LoVo (cell line): ENCODE data around the gene LCN12.

ENCODE experiments used
- DNase-seq: peaks from one replicate; pipeline ENCODE4 v3.0.0-alpha.2; 2016; ENCODE audit warnings: low spot score

LCN12 gene

DNA sequence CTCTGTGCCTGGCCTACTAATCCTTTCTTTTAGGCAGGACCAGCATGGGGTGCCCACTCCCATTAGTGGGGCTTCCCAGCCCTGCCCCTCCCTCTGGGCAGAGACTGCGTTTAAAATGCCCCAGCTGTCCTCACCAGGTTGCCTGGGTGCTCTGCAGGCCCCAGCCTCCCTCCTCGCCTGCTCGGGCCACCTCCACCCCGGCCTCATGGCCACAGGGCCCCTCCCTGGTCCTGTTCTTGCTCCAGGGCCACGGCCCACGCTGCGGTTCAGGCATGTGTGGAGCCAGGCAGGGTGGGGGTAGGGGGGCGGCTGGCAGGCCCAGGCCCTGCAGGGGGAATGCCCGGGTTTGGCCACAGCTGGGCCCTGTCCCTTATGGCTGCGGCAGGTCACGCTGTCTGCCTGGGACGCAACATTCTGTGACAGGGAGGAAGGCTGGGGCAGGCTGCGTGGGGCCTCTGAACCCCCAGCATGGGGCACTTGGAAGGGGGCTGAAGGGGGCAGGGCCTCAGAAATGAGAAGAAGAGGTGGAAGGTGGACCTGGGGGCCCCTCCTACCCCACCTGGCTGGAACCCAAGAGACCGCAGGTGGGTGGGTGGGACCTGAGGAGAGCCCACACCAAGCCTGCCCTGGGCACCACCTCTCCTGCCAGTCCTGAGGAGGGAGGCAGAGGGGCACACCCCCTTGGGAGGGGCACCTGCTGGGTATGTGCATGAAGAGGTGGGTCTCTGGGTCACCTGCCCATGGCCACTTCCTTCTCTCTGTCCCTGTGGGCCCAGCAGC, at the start of gene LCN12:
Gene LCN12, plus strand, starts transcription at position 733 of the 780 bp plus-strand sequence. CDS start 55 bp downstream, outside the sequence.
- DNase-seq = no peak

GRCh38 chr9:136903041-136903554, 49.0 kb upstream of the LCN12 start:
- no peak for DNase-seq

DNA sequence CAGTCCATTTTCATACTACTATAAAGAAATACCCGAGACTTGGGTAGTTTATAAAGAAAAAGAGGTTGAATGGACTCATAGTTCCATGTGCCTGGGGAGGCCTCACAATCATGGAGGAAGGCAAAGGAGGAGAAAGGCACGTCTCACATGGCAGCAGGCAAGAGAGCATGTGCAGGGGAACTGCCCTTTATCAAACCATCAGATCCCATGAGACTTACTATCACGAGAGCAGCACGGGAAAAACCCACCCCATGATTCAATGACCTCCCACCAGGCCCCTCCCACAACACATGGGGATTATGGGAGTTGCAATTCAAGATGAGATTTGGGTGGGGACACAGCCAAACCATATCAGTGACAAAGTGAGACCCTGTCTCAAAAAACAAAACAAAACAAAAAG, 45.8 kb upstream of the LCN12 start:
- DNase-seq = no peak

- no peak for DNase-seq
Observed at GRCh38 chr9:136907011-136907914, 44.8 kb upstream of the LCN12 start.

DNA sequence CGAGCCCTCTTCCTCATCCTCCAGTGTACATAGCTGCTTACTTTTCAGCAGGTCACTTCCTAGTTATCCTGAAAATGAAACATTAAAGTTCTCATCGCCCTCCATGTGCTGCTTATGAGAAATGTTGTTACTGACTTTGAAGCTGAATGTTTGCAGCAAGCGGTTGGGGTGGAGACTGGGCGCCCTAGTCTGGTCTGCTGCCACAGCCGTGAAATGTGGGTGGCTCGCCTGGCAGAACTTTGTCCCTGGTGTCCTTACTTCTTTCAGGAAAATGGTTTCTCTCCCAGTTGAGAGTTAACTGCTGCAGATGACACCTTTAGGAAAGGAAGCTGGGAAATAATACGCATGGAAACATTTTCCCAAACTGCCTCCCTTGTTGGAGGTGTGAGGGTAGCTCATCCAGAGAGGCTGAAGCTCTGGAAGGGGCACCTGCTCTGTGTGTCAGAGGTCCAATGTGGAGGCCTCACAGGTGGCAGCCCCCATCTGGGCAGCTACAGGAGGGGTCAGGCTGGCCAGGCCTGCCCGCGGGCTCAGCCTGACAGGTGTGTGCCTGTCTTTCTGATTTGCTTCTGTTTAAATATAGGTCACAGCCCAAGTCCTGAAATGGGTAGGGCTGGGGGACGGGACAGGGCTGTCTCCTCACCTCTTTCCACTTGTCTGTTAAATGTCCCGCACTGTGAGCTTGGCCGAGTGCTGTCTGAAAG, 41.7 kb upstream of the LCN12 start:
- DNase-seq = no peak

DNA sequence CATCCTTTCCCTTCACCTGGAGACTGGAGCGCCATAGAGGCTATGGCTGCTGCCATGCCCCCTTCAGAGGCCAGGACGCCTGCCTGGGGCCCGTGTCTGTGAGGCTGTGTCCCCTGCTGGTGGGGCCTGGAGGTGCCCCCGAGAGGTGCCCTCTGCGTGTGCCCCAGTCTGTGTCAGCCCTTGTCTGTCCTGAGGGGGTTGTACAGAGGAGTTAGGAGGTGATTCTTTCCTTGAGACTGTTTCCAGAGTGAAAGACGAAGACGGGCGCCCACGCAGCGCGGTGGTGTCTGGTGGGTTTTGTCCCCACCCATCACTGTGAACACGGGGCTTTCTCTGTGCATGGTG, 41.2 kb upstream of the LCN12 start:
- DNase-seq = no peak

DNA sequence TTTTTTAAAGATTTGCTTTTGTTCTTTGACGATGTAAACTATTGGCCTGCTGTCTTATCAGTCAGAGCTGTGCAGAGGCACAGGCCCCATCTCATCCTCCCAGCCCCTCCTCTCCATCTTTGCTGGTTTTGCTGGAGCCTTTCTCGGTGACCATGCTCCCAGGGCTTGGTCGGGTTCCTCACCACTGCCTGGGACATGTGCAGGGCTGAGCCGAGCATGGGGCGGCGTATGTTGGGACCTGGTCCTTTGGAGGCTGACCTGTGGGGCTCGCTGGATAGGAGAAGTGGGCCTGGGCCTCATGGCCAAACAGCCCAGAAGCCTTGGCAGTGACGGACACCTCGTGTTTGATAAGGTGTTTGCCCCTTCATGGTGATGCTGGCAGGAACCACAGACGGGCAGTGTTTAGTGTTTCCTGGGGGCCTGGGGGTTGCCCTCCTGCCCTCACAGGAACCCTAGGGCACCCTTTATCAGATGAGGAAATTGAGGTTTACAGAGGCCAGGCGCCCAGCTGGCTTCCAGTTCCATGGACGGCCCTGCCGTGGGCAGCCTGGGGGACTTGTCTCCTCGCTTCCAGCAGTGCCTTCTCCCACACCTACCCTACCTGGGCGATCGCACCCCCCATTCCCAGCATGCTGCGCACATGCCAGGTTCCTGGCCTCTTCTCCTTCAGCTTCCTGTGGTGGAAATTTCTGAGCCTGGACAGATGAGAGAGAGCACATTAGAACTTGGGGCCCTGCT, 38.2 kb upstream of the LCN12 start:
- no peak for DNase-seq

- no peak for DNase-seq
Observed at GRCh38 chr9:136915632-136916329, 36.3 kb upstream of the LCN12 start.

DNA sequence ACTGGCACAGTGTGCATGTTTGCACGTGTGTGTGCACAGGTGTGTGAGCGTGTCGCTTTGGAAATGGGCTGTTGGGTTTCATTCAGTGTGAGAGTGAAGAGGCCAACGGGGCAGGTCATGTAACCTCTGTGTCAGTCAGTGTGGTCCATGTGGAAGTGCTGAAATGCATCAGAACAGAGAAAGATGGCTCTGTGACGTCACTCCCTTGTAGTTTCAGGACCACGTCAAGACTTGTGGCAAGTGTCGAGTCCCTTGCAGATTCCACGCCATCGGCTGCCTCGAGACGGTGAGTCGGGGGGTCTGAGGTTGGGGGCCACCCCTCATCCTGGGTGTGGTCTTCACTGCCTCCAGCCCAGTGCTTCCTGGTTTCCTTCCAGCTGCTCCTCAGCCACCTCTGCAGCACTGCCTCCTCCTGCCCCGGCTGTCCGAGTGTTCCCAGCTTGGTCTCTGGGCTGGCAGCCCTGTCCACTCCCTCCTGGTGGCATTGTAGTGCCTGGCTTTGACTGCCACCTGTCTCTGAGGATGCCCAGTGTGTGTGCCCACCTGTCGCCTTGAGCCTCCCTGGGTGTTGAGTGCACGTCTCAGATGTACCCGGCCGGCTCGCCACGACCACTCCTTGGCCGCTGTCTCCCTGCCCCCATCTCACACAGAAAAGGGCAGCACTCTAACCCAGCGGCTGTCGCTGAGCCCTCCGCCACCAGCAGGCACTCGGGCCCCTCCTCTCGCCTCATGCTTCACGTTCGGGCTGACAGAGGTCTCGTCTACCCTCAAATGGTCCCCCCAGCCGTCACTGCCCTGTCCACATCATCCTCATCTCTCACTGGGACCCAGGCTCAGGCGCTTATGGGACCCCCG, 35.5 kb upstream of the LCN12 start:
- DNase-seq = no peak

- DNase-seq = no peak
Observed at GRCh38 chr9:136917902-136918301, 34.2 kb upstream of the LCN12 start.

DNA sequence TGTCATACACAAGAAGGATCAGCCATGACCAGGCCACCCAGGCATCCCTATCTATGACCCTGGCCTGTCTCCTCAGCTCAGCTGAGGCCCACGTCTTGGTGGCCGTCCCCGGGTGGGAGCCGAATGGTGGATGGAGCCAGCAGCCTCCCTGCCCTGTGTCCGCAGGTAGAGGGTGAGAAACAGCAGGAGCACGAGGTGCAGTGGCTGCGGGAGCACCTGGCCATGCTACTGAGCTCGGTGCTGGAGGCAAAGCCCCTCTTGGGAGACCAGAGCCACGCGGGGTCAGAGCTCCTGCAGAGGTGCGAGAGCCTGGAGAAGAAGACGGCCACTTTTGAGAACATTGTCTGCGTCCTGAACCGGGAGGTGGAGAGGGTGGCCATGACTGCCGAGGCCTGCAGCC, 32.0 kb upstream of the LCN12 start:
- DNase-seq = no peak

DNA sequence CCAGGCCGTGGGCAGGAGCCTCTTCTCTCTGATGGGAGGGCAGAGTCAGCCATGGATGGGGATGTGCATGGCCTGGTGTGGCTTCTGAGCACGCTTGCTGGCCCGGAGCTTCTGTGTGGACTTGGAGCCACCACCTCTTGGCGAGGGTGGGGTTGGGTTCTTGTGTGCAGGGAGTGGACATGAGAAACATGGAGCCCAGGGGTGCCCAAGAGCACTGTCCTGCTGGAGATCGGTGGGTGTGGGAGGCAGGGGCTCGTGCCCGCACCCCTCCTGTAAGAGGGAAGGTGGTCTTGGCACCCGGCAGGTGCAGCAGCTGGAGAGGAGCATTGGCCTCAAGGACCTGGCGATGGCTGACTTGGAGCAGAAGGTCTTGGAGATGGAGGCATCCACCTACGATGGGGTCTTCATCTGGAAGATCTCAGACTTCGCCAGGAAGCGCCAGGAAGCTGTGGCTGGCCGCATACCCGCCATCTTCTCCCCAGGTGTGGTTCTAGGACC, 31.3 kb upstream of the LCN12 start:
- no peak for DNase-seq

- no peak for DNase-seq
Observed at GRCh38 chr9:136921307-136921706, 30.8 kb upstream of the LCN12 start.

DNA sequence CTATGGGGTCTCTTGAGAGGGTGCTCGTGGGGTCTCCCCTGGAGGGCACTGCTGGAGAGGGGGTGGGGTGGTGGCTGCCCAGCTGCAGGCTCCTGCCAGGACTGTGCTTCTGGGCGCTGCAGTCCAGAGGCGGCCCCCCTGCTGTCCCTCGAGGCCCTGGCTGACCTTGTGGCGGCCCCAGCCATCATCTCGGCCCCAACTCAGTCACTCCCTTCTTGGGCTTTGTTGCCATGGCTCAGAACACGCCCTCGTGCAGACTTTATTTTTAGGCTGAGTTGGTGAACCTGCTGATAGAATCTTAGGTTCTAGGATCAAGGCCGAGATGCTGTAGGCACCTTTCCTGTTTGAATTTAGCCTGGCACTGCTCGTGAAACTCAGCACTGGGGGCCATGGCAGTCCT, 30.4 kb upstream of the LCN12 start:
- no peak for DNase-seq

DNA sequence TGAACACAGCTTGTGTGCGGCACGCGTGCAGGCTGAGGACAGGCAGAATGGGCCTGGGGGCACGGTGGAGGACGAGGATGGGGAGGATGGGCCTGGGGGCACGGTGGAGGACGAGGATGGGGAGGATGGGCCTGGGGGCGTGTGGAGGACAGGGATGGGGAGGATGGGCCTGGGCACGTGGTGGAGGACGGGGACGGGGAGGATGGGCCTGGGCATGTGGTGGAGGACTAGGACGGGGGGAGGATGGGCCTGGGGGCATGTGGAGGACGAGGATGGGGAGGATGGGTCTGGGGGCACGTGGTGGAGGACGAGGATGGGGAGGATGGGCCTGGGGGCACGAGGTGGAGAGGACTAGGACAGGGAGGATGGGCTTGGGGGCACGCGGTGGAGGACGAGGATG, 29.5 kb upstream of the LCN12 start:
- no peak for DNase-seq

GRCh38 chr9:136923881-136924280, 28.2 kb upstream of the LCN12 start:
- DNase-seq = no peak

GRCh38 chr9:136925414-136926153, 26.5 kb upstream of the LCN12 start:
- no peak for DNase-seq

DNA sequence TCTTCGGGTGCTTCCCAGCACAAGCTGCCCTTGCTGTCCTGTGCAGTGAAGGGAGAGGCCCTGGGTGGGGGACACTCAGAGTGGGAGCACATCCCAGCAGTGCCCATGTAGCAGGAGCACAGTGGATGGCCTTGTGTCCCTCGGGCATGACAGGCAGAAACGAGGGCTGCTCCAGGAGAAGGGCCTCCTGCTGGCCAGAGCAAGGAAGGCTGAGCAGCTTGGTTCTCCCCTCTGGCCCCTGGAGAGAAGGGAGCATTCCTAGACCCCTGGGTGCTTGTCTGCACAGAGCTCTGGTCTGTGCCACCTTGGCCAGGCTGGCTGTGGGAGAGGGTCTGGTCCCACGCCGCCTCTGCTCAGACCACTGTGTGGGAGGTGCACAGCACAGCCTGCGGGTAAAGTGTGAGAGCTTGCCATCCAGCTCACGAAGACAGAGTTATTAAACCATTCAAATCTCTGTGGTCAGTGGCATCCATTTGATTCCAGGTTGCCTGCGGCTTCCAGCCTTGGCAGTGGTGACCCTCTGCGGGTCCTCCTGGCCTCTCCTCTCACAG, 25.8 kb upstream of the LCN12 start:
- DNase-seq = no peak

DNA sequence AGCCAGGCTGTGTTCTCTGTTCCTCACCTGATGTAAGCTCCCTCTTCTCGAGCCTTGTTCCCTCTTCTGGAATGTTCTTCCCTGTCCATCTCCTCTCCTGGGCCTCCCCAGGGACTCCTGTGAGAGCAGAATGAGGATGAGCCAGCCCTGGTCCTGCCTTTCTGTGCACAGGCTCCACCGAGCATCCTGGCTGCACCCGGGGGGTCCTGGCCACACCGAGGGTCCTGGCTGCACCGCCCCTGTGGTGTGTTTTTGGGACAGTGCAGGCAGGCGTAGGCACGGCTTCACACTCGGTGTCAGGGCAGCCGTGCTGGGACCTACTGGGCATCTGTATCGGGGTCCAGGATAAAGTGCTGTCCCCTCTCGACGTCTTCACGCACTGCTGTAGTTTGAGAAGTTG, 25.3 kb upstream of the LCN12 start:
- no peak for DNase-seq
